H9 (cell line): Measurements from ENCODE around the gene CCSER1. TPM values are rescaled to one million over a fixed set of nuclear protein-coding genes. Genes with fewer than 3 reads are reported as not detected.

Source experiments
- DNase-seq: peaks from one replicate; pipeline ENCODE4 v3.0.0-alpha.2; 2017
- H2AFZ ChIP-seq: one replicate; pipeline ENCODE4 v1.6.1; 2013; ENCODE audit warnings: mild to moderate bottlenecking, low read length, control low read depth, moderate library complexity
- H2AK5ac ChIP-seq: 2 replicates; pipeline ENCODE4 v1.6.1; 2013; ENCODE audit warnings: low read length, control low read depth, mixed read lengths; ENCODE audit not compliant: insufficient read length
- H2BK120ac ChIP-seq: one replicate; pipeline ENCODE4 v1.6.1; 2013; ENCODE audit warnings: low read depth, mild to moderate bottlenecking, low read length, control low read depth, inconsistent platforms; ENCODE audit not compliant: poor library complexity, severe bottlenecking
- H2BK12ac ChIP-seq: 2 replicates; pipeline ENCODE4 v1.6.1; 2013; ENCODE audit warnings: low read length, control low read depth, mixed read lengths, low read depth; ENCODE audit not compliant: insufficient read length
- H2BK15ac ChIP-seq: 2 replicates; pipeline ENCODE4 v1.6.1; 2013; ENCODE audit warnings: low read depth, low read length, control low read depth
- H2BK20ac ChIP-seq: one replicate; pipeline ENCODE4 v1.6.1; 2013; ENCODE audit warnings: low read depth, mild to moderate bottlenecking, low read length, control low read depth, inconsistent platforms; ENCODE audit not compliant: poor library complexity, severe bottlenecking
- H2BK5ac ChIP-seq: 2 replicates; pipeline ENCODE4 v1.6.1; 2013; ENCODE audit warnings: low read length, control low read depth, mixed read lengths; ENCODE audit not compliant: insufficient read length
- H3K14ac ChIP-seq: 2 replicates; pipeline ENCODE4 v1.6.1; 2013; ENCODE audit warnings: low read length, control low read depth; ENCODE audit not compliant: insufficient read depth
- H3K18ac ChIP-seq: 2 replicates; pipeline ENCODE4 v1.6.1; 2013; ENCODE audit warnings: low read depth, mild to moderate bottlenecking, mixed read lengths, low read length, control low read depth; ENCODE audit not compliant: insufficient read length
- H3K23ac ChIP-seq: 2 replicates; pipeline ENCODE4 v1.6.1; 2013; ENCODE audit warnings: low read length, control low read depth, mixed read lengths, low read depth; ENCODE audit not compliant: insufficient read length
- H3K23me2 ChIP-seq: 2 replicates; pipeline ENCODE4 v1.6.1; 2013; ENCODE audit warnings: low read depth, mild to moderate bottlenecking, mixed read lengths, low read length, control low read depth; ENCODE audit not compliant: insufficient read length, poor library complexity, severe bottlenecking
- H3K27ac ChIP-seq: 2 replicates; pipeline ENCODE4 v1.5.1; 2013; ENCODE audit warnings: low read length, control low read depth, mixed read lengths, low read depth; ENCODE audit not compliant: insufficient read length
- H3K27me3 ChIP-seq: 2 replicates; pipeline ENCODE4 v1.6.1; 2013; ENCODE audit warnings: low read length, control low read depth, inconsistent platforms; ENCODE audit not compliant: insufficient read depth
- H3K4ac ChIP-seq: 2 replicates; pipeline ENCODE4 v1.6.1; 2013; ENCODE audit warnings: low read depth, mild to moderate bottlenecking, control low read depth, inconsistent platforms, low read length, moderate library complexity
- H3K4me1 ChIP-seq: 2 replicates; pipeline ENCODE4 v1.6.1; 2013; ENCODE audit warnings: low read length, control low read depth, inconsistent platforms; ENCODE audit not compliant: insufficient read depth
- H3K4me2 ChIP-seq: 2 replicates; pipeline ENCODE4 v1.6.1; 2013; ENCODE audit warnings: low read length, control low read depth, mixed read lengths; ENCODE audit not compliant: insufficient read length, insufficient read depth
- H3K56ac ChIP-seq: 2 replicates; pipeline ENCODE4 v1.6.1; 2013; ENCODE audit warnings: low read depth, mild to moderate bottlenecking, mixed read lengths, low read length, control low read depth; ENCODE audit not compliant: insufficient read length
- H3K79me1 ChIP-seq: 2 replicates; pipeline ENCODE4 v1.6.1; 2013; ENCODE audit warnings: low read depth, mild to moderate bottlenecking, moderate library complexity, low read length, control low read depth, inconsistent platforms; ENCODE audit not compliant: insufficient read depth, poor library complexity, severe bottlenecking
- H3K79me2 ChIP-seq: 2 replicates; pipeline ENCODE4 v1.6.1; 2013; ENCODE audit warnings: low read length, control low read depth, inconsistent platforms; ENCODE audit not compliant: insufficient read depth
- H3K9ac ChIP-seq: 2 replicates; pipeline ENCODE4 v1.6.1; 2013; ENCODE audit warnings: low read length, control low read depth, mixed read lengths; ENCODE audit not compliant: insufficient read length; ENCODE audit errors: extremely low read depth
- H3K9me3 ChIP-seq: one replicate; pipeline ENCODE4 v1.6.1; 2013; ENCODE audit warnings: low read depth, low read length, inconsistent platforms; ENCODE audit not compliant: control insufficient read depth
- H3T11ph ChIP-seq: one replicate; pipeline ENCODE4 v1.6.1; 2013; ENCODE audit warnings: mild to moderate bottlenecking, low read length, control low read depth, inconsistent platforms
- H4K20me1 ChIP-seq: one replicate; pipeline ENCODE4 v1.6.1; 2013; ENCODE audit not compliant: control insufficient read depth, insufficient read length, insufficient read depth
- H4K5ac ChIP-seq: 2 replicates; pipeline ENCODE4 v1.6.1; 2013; ENCODE audit warnings: low read depth, mild to moderate bottlenecking, mixed read lengths, low read length, control low read depth; ENCODE audit not compliant: insufficient read length
- H4K8ac ChIP-seq: replicated peaks from 2 replicates; pipeline ENCODE4 v1.6.1; 2013; ENCODE audit warnings: low read length, control low read depth, mixed read lengths, low read depth; ENCODE audit not compliant: insufficient read length
- H4K91ac ChIP-seq: 2 replicates; pipeline ENCODE4 v1.6.1; 2013; ENCODE audit warnings: low read depth, mild to moderate bottlenecking, moderate library complexity, mixed read lengths, low read length, control low read depth; ENCODE audit not compliant: insufficient read length
- H3K27ac Mint-ChIP-seq, 3 experiments: 2 replicates in 2 of 3; 3 replicates in 1 of 3; pipeline ENCODE4 v1.8.0; 2020 to 2021; ENCODE audit warnings: mixed read lengths in 3 of 3, mild to moderate bottlenecking in 1 of 3, moderate library complexity in 1 of 3
- H3K27me3 Mint-ChIP-seq: 2 replicates; pipeline ENCODE4 v1.8.0; 2021; ENCODE audit warnings: low read depth, mild to moderate bottlenecking, moderate library complexity, mixed read lengths
- H3K36me3 Mint-ChIP-seq, 3 experiments: 2 replicates in 2 of 3; 3 replicates in 1 of 3; pipeline ENCODE4 v1.8.0; 2020 to 2021; ENCODE audit warnings: low read depth in 3 of 3, mixed read lengths in 3 of 3; ENCODE audit not compliant: insufficient read depth in 1 of 3
- H3K4me1 Mint-ChIP-seq, 2 experiments: 2 replicates each; pipeline ENCODE4 v1.8.0; 2020; ENCODE audit warnings: mixed read lengths in 2 of 2
- H3K4me3 Mint-ChIP-seq, 2 experiments: 2 replicates in 1 of 2; 3 replicates in 1 of 2; pipeline ENCODE4 v1.8.0; 2020 to 2021; ENCODE audit warnings: mild to moderate bottlenecking in 2 of 2, mixed read lengths in 2 of 2, moderate library complexity in 1 of 2
- H3K9me3 Mint-ChIP-seq, 2 experiments: 2 replicates in 1 of 2; 3 replicates in 1 of 2; pipeline ENCODE4 v1.8.0; 2020; ENCODE audit warnings: mild to moderate bottlenecking in 2 of 2, mixed read lengths in 2 of 2, moderate library complexity in 1 of 2
- WGBS: extraction: QIAGEN DNeasy Blood & Tissue Kit; methylation state at CpG from one replicate; pipeline ENCODE4 v1.1.7; 2013; ENCODE audit warnings: missing lambda C conversion rate, low lambda C conversion rate, mixed read lengths; ENCODE audit not compliant: insufficient read length; ENCODE audit errors: extremely low coverage; 5-methylcytosine and 5-hydroxymethylcytosine counted together
- total RNA-seq: library from RNA; stranded (reverse); gene quantifications from 2 replicates; pipeline ENCODE4 v1.2.1, GENCODE V29; 2021
- TF ChIP-seq, protein P1 (sequence below): fragments of 200-600 bp; sonication (generic); conservative IDR thresholded peaks from 3 replicates; pipeline ENCODE4 v1.8.0; 2021; ENCODE audit warnings: antibody characterized with exemption, mild to moderate bottlenecking

CCSER1 gene
- total RNA-seq, 1 experiment from 2014 or later: 0.37 TPM

GRCh38 chr4:90148574-90149148 lies 21.5 kb downstream of the CCSER1 start:
- Histone ChIP-seq H3K4ac (no peak overlapping the region), H3K79me2 (no peaks in the 10 kb centered on the region), H3K23ac (no peak overlapping the region), H4K20me1 (no peaks in the 10 kb centered on the region), H2AK5ac (no peak overlapping the region), H3K23me2 (no peaks in the 10 kb centered on the region), H4K8ac (no peak overlapping the region), H2BK12ac (no peak overlapping the region), H2BK15ac (no peak overlapping the region), H2BK20ac (no peak overlapping the region), H4K91ac (no peak overlapping the region), H3K9me3 (no peaks in the 10 kb centered on the region), H3K27ac (no peak overlapping the region), H2AFZ (no peak overlapping the region), H3K18ac (no peak overlapping the region), H3K9ac (no peak overlapping the region), H2BK120ac (no peak overlapping the region), H3T11ph (no peak overlapping the region), H3K14ac (no peak overlapping the region), H2BK5ac (no peak overlapping the region), H3K27me3 (no peaks in the 10 kb centered on the region), H3K4me1 (no peaks in the 10 kb centered on the region), H4K5ac (no peak overlapping the region), H3K56ac (no peak overlapping the region), H3K79me1 (no peaks in the 10 kb centered on the region), H3K4me2 (no peak overlapping the region)
- TF ChIP-seq, protein P1, sequence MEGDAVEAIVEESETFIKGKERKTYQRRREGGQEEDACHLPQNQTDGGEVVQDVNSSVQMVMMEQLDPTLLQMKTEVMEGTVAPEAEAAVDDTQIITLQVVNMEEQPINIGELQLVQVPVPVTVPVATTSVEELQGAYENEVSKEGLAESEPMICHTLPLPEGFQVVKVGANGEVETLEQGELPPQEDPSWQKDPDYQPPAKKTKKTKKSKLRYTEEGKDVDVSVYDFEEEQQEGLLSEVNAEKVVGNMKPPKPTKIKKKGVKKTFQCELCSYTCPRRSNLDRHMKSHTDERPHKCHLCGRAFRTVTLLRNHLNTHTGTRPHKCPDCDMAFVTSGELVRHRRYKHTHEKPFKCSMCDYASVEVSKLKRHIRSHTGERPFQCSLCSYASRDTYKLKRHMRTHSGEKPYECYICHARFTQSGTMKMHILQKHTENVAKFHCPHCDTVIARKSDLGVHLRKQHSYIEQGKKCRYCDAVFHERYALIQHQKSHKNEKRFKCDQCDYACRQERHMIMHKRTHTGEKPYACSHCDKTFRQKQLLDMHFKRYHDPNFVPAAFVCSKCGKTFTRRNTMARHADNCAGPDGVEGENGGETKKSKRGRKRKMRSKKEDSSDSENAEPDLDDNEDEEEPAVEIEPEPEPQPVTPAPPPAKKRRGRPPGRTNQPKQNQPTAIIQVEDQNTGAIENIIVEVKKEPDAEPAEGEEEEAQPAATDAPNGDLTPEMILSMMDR: no peak
- DNase-seq: no peak
- H3K9me3 Mint-ChIP-seq: no peaks in the 10 kb centered on the region
- no CpG with 5 or more reads among the region's 2 CpGs for WGBS
- no peak overlapping the region for H3K4me3 Mint-ChIP-seq
- no peaks in the 10 kb centered on the region for H3K36me3 Mint-ChIP-seq
- H3K27me3 Mint-ChIP-seq: no peaks in the 10 kb centered on the region
- peaks cover 5 to 7% of the 10 kb centered on the region in 2 experiments for H3K4me1 Mint-ChIP-seq
- H3K27ac Mint-ChIP-seq: no peak overlapping the region
